HCT116 (cell line): ENCODE results near the gene SEMA5A.

ENCODE experiments used
- ELF1 ChIP-seq: IDR thresholded peaks from 2 replicates; pipeline ENCODE4 v1.6.1; 2012; ENCODE audit warnings: low read depth, borderline replicate concordance
- EZH2 ChIP-seq: fragments of 200-600 bp; sonication (generic); IDR thresholded peaks from 2 replicates; pipeline ENCODE4 v1.6.1; 2017; ENCODE audit warnings: antibody characterized with exemption, mixed run types
- JUND ChIP-seq: IDR thresholded peaks from 2 replicates; pipeline ENCODE4 v1.6.1; 2012
- POLR2A ChIP-seq: IDR thresholded peaks from 2 replicates; pipeline ENCODE4 v1.7.0; 2011; ENCODE audit warnings: borderline replicate concordance; ENCODE audit not compliant: insufficient read depth, insufficient read length; ENCODE audit errors: extremely low read depth
- POLR2AphosphoS5 ChIP-seq: IDR thresholded peaks from 2 replicates; pipeline ENCODE4 v1.6.1; 2011; ENCODE audit warnings: mild to moderate bottlenecking, low read depth, low read length, moderate library complexity
- RAD21 ChIP-seq: IDR thresholded peaks from 2 replicates; pipeline ENCODE4 v1.6.1; 2012; ENCODE audit warnings: low read depth, mild to moderate bottlenecking
- SP1 ChIP-seq: IDR thresholded peaks from 2 replicates; pipeline ENCODE4 v1.6.1; 2012; ENCODE audit warnings: low read depth
- SRF ChIP-seq: IDR thresholded peaks from 2 replicates; pipeline ENCODE4 v1.6.1; 2012; ENCODE audit warnings: low read depth
- YY1 ChIP-seq: IDR thresholded peaks from 2 replicates; pipeline ENCODE4 v1.6.1; 2011; ENCODE audit warnings: low read length, low read depth, moderate library complexity, mild to moderate bottlenecking; ENCODE audit not compliant: insufficient replicate concordance; ENCODE audit errors: extremely low read depth
- ZFX ChIP-seq: fragments of 450-650 bp; IDR thresholded peaks from 2 replicates; pipeline ENCODE4 v1.6.1; 2017
- TF ChIP-seq, protein P1 (sequence below), 3 experiments: fragments of 200-600 bp in 1 of 3; sonication (generic) in 1 of 3; IDR thresholded peaks in 2 of 3; conservative IDR thresholded peaks in 1 of 3; 2 replicates each; pipeline ENCODE4 v1.5.1; 2012 to 2017; ENCODE audit warnings: low read depth in 2 of 3, low read length in 2 of 3, antibody characterized with exemption in 1 of 3, borderline replicate concordance in 1 of 3, control low read depth in 1 of 3, mild to moderate bottlenecking in 1 of 3, mixed read lengths in 1 of 3, mixed run types in 1 of 3, moderate library complexity in 1 of 3; ENCODE audit not compliant: insufficient read depth in 1 of 3

DNA sequence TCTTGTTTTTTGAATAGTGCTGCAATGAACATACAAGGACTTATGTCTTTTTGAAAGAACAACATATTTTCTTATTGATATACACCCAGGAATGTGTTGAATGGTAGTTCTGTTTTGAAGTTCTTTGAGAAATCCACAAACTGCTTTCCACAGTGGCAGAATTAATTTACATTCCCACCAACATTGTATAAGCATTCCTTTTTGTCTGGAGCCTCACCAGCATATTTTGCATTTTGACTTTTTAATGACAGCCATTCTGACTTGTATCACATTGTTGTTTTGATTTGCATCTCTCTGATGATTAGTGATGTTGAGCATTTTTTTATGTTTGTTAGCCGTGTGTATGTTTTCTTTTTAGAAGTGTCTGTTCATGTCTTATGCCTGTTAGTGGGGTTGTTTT is 524.9 kb downstream of the SEMA5A start:
- TF ChIP-seq, protein P1, sequence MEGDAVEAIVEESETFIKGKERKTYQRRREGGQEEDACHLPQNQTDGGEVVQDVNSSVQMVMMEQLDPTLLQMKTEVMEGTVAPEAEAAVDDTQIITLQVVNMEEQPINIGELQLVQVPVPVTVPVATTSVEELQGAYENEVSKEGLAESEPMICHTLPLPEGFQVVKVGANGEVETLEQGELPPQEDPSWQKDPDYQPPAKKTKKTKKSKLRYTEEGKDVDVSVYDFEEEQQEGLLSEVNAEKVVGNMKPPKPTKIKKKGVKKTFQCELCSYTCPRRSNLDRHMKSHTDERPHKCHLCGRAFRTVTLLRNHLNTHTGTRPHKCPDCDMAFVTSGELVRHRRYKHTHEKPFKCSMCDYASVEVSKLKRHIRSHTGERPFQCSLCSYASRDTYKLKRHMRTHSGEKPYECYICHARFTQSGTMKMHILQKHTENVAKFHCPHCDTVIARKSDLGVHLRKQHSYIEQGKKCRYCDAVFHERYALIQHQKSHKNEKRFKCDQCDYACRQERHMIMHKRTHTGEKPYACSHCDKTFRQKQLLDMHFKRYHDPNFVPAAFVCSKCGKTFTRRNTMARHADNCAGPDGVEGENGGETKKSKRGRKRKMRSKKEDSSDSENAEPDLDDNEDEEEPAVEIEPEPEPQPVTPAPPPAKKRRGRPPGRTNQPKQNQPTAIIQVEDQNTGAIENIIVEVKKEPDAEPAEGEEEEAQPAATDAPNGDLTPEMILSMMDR (IDR thresholded peaks at IDR 0.05 in 2 of 3, conservative IDR thresholded peaks at IDR 0.05 in 1 of 3; ENCODE audit: borderline replicate concordance in 1 of 3, insufficient read depth in 1 of 3, low read depth in 2 of 3, low read length in 2 of 3), result no peak
- TF ChIP-seq POLR2A (no peak), EZH2 (no peak), ZFX (no peak), SRF (no peak), ELF1 (no peak), SP1 (no peak), JUND (no peak), RAD21 (no peak), YY1 (no peak), POLR2AphosphoS5 (no peak)
